ENCODE data around the gene STON1. TPM values are rescaled to one million over a fixed set of nuclear protein-coding genes. Genes with fewer than 3 reads are reported as not detected.

The STON1 gene
- total RNA-seq, 1 donor from 2014 or later: 35.2 TPM

GRCh38 chr2:48540237-48540935 lies 10.4 kb downstream of the STON1 start:
- Histone ChIP-seq H3K27ac (no peak overlapping the region), H3K4me1 (peaks cover 3% of the 10 kb centered on the region), H3K9me3 (no peaks in the 10 kb centered on the region), H3K27me3 (no peaks in the 10 kb centered on the region), H3K4me3 (no peak overlapping the region), H3K36me3 (no peaks in the 10 kb centered on the region)
- DNase-seq (no peak), ATAC-seq (no peak)
- intact Hi-C loops (cut with DNase I): no loop called here
- no peak for TF ChIP-seq CTCF (IDR thresholded peaks at IDR 0.05)

GRCh38 chr2:48541666-48542389 lies 11.9 kb downstream of the STON1 start:
- ATAC-seq: no peak
- H3K4me1 ChIP-seq: no peaks in the 10 kb centered on the region

GRCh38 chr2:48543895-48544294 lies 13.9 kb downstream of the STON1 start:
- Histone ChIP-seq H3K4me3 (no peak overlapping the region), H3K4me1 (no peaks in the 10 kb centered on the region), H3K27ac (peak overlapping the region; percentile 17), H3K27me3 (no peaks in the 10 kb centered on the region), H3K9me3 (no peaks in the 10 kb centered on the region), H3K36me3 (no peaks in the 10 kb centered on the region)
- no peak for DNase-seq
- no peak for TF ChIP-seq CTCF (IDR thresholded peaks at IDR 0.05)
- intact Hi-C loops (cut with DNase I): no loop called here
- ATAC-seq: no peak

More at GRCh38 chr2:48541666-48542389, 11.9 kb downstream of the STON1 start:
- no peak overlapping the region for H3K4me3 ChIP-seq
- DNase-seq: no peak
- TF ChIP-seq CTCF (IDR thresholded peaks at IDR 0.05): no peak
- H3K27ac ChIP-seq: no peak overlapping the region
- H3K36me3 ChIP-seq: no peaks in the 10 kb centered on the region
- H3K9me3 ChIP-seq: no peaks in the 10 kb centered on the region
- intact Hi-C loops (cut with DNase I): no loop called here
- H3K27me3 ChIP-seq: no peaks in the 10 kb centered on the region

DNA sequence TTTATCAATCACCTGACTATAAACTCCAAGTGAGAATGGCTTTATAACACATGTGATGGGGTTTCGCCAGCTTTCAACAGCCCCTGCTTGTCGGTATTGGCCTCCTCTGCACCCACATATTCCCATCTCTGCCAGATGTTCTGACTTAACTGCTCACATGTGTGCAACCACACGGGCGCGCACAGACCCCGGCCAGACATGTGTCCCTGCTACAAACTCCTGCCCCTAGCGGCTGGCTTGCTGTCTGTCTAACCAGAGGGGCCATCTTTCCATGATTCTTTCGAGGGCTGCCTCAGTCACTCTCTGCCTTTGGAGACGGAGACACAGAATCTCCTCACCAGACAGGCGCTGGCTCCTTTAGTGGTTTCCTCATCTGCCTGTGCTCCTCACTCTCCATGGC lies 15.3 kb downstream of the STON1 start:
- DNase-seq (no peak), ATAC-seq (no peak)
- Histone ChIP-seq H3K27ac (no peak overlapping the region), H3K9me3 (no peaks in the 10 kb centered on the region), H3K4me3 (no peak overlapping the region), H3K4me1 (peaks cover 9% of the 10 kb centered on the region), H3K27me3 (no peaks in the 10 kb centered on the region), H3K36me3 (no peaks in the 10 kb centered on the region)
- intact Hi-C loops (cut with DNase I): no loop called here
- TF ChIP-seq CTCF (IDR thresholded peaks at IDR 0.05): no peak

GRCh38 chr2:48548840-48549239 lies 18.9 kb downstream of the STON1 start:
- peak overlapping the region; percentile 36 for H3K27ac ChIP-seq
- intact Hi-C loops (cut with DNase I): no loop called here
- no peaks in the 10 kb centered on the region for H3K27me3 ChIP-seq
- DNase-seq (no peak), ATAC-seq (peak; percentile 15)
- H3K4me3 ChIP-seq: no peak overlapping the region
- H3K9me3 ChIP-seq: no peaks in the 10 kb centered on the region
- no peaks in the 10 kb centered on the region for H3K36me3 ChIP-seq
- no peak for TF ChIP-seq CTCF (IDR thresholded peaks at IDR 0.05)
- H3K4me1 ChIP-seq: peaks cover 9% of the 10 kb centered on the region
